T-helper 2 cell treated with Interferon-gamma antibody and Interleukin-4, amounts not matched to agents 100 ng/mL and 5 ng/mL, for 36 hours (primary cell): Measurements from ENCODE around the gene SLC38A3. TPM values are rescaled to one million over a fixed set of nuclear protein-coding genes. Genes with fewer than 3 reads are reported as not detected.
"Not testable (repeated sequence)": the region's sequence is repeated elsewhere in the genome, so short reads cannot be mapped to it uniquely, and the experiment has no call there.

ENCODE experiments used
- intact Hi-C: fragments of 100-400 bp; cut with micrococcal nuclease; formaldehyde crosslinking; loops from one replicate; pipeline ENCODE4 v1.15.1; 2023
- total RNA-seq: library from RNA; stranded (reverse); gene quantifications from 2 replicates; pipeline ENCODE4 v1.2.3, GENCODE V29; 2022

SLC38A3 gene
- total RNA-seq, 1 donor from 2014 or later: not detected

DNA sequence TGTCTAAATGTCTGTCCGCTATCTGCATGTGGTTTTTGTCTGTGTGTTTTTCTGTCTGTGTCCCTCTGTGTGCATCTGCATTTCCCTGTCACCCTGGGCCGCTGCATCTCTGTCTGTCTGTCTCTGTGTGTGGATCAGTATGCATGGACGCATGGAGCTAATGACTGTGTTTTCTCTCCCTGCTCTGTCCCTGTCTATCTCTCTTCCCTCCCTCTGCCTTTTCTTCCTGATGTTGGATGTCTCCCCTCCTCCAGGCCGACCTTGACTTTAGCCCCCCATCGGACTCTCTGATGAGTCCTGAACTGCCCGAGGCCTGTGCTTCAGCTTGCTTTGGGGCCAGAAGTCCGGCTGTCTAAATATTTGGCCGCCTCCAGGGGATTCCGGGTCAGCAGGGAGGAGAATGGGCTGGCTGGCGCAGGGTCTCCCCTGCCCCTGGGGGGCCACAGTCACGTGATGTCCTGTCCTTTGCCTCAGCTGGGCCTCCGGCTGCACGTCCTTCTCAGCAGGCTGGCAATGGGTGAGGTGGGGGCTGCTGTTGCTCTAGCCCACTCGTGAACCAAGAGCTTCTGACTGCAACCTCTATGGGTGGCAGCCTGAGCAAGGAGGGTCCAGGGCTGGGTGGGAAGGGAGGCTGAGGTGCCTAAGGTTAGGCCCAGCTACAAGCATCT lies 3.7 kb downstream of the SLC38A3 start:
- intact Hi-C loops: no loop called here

DNA sequence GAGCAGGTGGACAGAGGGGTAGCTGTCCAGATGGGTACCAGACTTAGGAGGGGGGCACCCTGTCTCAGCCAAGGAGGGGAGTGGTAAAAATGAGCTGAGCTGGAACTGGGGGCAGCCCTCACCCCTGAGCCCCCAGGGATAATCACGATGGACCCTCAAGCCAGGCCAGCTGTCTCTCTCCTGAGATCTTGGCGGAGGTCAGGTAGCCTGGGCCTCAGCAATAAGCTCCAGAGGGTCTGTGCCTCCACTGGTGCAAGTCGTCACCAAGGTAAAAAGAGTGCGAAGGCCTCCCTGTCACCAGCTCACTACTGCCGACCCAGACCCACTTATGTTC lies 5.1 kb downstream of the SLC38A3 start:
- intact Hi-C loops: no loop called here

DNA sequence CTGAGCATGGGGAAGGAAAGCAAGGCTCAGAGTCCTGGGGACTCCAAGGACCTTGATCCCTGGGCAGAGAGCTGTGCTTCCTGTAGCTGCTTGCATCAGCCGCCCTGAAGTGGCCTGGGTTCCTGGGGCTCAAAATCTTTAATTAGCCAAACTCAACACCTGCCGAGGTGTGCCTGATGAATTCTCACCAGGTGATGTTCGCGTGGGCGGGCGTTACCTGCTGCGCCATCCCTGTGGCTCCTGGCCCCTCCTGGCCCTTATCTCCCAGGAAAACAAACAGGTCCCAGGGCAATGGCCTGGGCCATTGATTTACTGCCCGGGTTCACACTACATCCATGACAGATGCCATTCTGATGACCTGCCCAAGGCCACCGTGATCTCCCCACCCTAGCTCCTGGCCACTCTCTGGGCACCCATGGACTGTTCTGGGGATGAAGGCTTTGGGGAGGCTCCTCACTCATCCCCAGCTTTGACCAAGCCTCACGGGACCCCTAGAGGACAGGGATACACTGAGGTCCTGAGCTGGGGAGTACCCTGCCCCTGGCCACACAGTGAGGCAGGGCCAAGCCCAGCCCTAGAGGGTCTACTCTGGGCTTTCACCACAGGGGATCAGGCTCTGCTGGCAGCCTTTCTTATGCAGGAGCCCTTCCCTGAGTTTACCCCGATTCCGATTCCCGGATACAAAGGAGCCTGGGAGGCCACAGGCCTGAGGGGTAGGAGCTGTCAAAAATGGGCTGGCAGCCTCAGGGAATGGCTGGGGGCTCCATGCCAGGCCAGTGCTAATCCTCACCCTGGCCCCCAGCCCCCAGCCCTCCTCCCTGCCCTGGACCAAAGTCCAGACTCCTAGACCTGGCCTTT lies 5.7 kb downstream of the SLC38A3 start:
- intact Hi-C loops: no loop called here

DNA sequence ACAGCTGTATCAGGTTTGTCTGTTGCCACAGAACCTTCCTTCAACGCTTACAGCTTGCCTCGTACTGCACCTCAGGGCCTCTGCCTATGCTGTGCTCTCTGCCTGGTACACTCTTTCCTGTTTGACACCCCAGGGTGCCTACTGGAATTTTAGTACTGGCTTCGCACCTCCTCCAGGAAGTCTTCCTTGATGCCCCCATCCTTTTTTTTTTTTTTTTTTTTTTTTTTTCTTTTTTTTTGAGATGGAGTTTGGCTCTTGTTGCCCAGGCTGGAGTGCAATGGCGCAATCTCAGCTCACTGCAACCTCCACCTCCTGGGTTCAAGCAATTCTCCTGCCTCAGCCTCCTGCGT lies 6.3 kb downstream of the SLC38A3 start:
- intact Hi-C loops: not testable (repeated sequence)

DNA sequence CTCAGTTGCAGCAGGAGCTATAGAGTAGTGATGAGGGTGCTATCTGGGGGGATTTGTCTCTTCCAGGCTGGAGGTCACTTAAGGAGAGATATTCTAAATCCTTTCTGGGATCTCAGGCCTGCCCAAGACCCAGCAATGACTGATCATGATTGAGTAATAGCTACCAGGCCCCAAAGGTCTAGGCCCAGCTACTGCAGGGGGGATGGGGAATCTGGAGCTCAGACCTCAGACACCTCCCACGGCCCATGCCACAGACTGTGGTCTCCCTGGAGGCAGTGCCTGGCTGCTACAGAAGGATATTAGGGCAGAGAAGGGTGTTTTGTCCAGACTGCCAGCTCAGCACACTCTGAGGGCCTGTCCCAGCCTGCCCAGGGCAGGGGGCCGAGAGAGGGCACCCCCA lies 6.9 kb downstream of the SLC38A3 start:
- intact Hi-C loops: no loop called here

DNA sequence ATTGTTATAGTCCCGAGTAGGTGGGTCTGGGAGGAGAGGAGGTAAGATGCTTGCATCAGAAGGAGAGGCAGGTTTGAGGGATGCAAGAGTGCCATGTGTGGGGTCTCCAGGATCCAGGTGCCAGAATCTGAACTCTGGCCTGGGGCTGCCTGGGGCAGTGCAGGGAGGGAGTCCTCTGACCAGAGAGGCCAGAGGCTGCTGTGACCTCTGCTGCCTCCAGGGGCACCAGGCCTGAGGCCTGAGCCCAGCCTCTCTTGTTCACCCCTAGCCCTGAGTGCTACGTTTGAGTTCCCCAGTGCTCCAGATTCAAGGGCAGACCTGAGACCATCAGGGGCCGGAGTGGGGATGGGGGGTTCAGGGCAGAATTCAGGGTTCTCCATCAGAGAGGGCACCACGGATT lies 7.4 kb downstream of the SLC38A3 start:
- intact Hi-C loops: no loop called here

DNA sequence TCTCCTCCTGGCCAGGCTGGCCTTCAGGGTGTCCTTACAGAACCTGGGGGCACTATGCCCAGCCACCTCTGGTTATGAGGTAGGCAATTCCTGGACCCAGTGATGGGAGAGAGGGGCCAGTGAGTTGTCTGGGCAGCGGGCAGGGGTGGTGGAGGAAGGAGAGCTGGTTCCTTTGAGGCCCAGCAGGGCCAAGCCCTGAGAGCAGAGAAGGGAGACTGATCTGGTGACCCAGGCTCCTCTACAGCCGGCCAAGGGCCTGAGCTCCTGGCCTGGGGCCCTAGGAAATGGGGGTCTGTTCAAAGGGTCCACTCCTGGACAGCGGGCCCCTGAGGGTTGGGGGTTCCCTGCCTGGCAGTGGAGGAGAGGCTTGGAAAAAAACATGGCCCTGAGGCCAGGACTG lies 7.9 kb downstream of the SLC38A3 start:
- intact Hi-C loops: no loop called here

DNA sequence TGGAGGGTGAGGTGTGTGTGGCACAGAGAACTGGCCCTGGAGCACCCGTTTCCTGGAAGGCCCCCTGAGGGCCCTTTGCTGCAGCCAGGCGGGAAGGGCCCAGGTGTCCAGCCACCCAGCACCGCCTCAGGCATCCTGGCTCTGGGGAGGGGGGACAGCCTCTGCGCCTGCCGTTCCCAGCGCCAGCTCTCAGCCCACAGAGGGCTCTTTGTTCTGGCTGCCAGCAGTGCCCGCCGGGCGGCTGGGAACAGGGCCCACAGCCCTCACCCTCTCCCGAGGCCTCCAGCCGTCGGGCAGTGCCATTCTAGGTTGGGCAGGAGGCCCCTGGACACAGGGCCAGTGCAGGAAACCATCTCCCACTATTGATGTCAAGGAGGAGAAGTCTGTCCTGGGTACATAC lies 8.3 kb downstream of the SLC38A3 start:
- intact Hi-C loops: no loop called here

DNA sequence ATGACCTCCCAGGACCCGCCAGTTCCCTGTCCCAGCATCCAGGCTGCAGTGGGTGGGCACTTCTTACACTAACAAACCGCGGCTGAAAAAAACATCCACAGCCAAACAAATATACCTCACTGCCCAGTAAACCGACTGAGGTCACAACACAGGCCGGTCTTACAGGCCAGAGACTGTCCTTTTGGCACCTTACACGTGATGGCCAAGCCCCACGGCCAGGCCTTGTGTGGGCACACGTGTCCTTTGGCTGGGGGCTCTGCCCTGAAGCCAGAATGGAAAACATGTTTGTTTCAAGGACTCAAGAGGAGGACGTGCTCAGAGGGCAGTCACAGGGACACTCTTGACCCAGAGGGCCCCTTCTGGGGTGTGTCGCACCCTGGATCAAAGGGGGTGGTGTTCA lies 9.8 kb downstream of the SLC38A3 start:
- intact Hi-C loops: no loop called here

DNA sequence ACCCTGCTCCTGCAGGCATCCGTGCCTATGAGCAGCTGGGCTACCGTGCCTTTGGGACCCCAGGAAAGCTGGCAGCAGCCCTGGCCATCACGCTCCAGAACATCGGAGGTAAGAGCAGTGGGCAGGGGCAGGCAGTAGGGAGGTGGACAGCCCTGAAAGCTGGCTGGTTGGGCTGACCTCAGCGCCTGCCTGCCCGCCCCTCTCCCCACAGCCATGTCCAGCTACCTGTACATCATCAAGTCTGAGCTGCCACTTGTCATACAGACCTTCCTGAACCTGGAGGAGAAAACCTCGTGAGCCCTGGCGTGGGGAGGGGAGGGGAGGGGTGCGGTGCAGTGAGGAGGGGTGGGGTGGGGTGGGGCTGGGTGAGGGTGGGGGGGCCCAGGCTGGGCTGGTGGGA lies 10.5 kb downstream of the SLC38A3 start:
- intact Hi-C loops: no loop called here

DNA sequence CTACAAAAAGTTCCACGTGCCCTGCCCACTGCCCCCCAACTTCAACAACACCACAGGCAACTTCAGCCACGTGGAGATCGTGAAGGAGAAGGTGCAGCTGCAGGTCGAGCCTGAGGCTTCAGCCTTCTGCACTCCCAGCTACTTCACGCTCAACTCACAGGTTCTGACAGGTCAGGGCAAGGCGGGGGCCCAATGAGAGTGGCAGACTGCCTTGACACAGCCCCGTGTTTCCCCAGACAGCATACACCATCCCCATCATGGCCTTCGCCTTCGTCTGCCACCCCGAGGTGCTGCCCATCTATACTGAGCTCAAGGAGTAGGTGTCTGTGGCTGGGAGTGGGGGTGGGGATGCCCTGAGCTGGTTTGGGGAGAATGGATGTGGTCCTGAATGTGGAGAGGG lies 12.6 kb downstream of the SLC38A3 start:
- intact Hi-C loops: no loop called here

DNA sequence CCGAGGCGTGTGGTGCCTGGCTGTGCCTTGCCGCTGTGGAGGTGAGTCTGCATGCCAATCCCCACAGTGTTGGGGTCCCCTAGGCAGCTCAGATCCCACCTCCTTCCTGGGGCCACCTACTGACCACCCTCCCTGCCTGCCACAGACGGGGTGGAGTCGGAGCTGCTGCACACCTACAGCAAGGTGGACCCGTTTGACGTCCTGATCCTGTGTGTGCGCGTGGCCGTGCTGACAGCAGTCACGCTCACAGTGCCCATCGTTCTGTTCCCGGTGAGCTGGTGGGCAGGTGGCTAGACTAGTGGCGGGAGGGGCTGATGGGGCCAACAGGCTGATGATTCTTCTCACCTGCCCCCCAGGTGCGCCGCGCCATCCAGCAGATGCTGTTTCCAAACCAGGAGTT lies 13.4 kb downstream of the SLC38A3 start:
- intact Hi-C loops: no loop called here

DNA sequence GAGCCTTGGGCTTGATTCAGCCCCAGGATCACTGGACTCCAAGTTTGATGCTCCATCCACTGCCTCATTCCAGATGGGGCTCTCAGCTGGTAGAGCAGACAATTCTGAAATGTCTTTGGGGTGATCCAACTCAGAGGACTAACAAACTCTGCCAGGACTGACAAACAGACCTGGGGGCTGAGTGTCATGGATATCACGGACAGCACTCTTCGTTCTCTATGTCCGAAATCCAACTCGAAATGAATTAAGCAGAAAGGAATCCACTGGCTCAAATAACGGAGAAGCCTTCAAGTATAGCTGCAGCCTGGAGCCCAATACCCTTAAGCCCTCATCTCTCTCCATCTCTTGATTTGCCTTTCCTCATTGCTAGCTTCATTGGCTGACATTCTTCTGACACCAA lies 14.2 kb downstream of the SLC38A3 start:
- intact Hi-C loops: no loop called here

DNA sequence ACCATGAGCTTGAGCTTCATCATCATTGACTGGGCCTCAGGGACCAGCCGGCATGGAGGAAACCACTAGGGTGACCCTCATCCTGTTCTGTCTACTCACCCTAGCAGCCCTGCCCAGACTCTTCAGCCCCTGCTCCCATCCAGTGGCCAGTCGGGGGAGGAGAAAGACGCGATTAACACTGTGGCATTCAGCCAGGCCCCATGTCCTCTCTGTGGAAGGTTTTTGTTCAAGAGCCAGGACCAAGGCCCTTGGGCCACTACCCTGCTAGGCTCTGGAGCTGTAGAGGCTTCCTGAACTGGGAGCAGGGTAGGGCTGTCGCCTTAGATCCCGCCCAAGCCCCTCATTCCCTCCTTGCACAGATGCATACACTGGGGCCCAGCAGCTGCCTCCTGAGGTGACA lies 15.0 kb downstream of the SLC38A3 start:
- intact Hi-C loops: no loop called here

DNA sequence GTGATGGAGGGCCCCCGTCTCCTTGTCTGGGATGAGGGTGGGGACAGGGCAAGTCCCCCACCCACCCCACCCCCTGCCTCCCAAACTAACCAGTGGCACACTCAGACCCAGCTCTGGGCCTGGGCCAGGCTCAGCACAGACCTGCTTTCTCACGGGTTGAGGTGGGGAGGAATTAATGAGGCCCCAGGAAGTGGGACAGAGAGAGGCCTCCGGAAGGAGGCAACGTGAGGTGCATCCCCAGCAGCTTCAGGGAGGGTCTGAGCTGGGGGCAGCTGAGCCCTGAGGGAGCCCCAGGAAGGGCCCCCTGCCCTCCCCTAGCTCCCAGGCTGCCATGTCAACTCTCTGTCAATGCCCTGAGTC lies 16.0 kb downstream of the SLC38A3 start:
- intact Hi-C loops: no loop called here

DNA sequence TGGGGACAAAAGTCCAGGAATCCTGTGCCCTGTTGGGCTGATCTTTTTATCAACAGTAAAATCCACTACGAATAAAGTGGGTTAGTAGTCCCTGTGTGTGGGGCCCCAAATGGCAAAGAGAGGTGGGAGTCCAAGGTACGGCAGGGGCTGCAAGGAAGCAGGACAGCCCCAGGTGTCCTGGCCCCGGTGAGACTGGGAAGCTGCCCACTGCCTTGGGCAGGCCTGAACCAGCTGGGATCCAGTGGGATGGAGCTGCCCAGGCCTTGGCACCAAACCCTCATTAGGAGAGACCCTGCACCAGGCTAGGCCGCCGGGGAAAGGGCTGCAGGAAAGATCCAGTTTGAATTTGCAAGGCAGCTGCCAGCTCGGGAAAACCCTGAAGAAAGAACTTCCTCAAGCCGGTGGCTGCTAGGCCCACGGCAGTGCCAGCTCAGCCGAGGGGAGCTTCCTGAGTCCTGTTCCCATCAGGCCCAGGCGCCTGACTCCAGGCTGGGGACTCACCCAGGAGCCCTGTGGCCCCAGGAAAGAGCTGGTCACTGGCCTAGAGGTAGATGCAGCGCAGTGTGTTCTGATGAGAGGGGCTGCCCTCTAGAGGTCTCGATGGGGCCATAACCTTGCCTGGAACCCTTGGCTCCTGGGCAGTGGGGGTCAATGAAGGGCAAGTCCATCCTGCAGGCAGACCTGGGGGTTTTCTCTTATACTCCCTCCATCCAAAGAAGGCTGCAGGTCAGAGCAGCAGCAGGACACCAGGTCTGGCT lies 16.5 kb downstream of the SLC38A3 start:
- intact Hi-C loops: no loop called here

DNA sequence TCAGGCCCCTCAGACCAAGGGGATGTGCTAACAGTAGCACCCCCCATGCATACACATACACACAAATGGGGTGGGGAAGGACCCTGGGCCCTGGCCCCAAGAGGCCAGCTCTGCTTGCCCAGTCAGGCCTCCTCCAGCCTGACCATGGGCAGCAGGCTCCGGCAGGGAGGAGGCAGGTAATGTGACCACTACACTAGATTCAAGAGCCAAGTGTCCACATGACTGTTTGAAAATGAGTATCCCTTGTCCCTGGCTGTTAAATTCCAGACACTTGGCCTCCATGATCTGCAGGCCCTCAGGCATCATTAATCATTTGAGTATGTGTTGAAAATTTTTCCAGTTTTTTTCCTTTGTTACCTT lies 17.1 kb downstream of the SLC38A3 start:
- intact Hi-C loops: no loop called here

DNA sequence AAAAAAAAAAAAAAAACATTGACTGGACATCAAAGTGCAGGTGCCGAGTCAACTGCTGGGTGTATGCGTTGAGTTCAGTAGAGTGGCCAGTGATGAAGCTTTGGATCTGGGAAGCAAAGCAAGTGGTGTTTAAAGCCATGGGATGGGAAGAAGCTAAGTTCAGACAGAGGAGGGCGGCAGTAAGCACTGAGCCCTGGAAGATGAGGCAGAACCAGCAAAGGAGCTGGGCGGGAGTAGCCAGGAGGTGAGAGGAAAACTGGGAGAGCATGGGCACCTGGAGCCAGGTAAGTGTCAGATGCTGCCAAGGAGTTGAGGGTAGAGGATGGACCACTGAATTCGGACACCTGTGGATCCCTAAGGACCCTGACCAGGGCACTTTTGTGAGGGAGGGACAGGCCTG lies 19.6 kb downstream of the SLC38A3 start:
- intact Hi-C loops: no loop called here

DNA sequence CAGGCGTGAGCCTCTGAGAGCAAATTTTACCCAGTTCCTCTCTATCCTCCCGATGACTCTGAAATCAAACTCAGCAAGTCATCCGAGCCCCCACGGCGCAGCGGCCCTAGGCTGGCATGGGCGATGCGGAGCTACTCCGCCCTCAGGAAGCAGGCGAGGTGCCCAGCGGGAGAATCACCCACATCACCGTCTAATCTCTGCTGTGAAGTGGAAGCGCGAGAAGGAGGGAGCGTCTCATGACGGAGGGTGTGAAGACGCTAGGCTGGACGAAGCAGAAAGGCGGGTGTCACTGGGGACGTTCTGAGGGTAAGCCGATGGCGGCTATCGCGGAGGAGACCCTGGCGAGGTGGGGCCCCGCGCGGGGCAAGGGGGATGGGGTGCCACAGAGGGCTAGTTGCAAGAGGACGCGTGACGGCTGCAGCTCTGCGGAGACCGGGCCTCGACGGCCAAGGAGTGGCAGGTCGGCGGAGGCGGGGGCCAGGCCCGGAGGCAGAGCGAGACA lies 21.9 kb downstream of the SLC38A3 start:
- intact Hi-C loops: loop anchor here (1.0 to 2.0 kb wide), 7 partner anchors 11 to 106 kb away; partner anchors contain the start of genes HYAL3 and NAA80

DNA sequence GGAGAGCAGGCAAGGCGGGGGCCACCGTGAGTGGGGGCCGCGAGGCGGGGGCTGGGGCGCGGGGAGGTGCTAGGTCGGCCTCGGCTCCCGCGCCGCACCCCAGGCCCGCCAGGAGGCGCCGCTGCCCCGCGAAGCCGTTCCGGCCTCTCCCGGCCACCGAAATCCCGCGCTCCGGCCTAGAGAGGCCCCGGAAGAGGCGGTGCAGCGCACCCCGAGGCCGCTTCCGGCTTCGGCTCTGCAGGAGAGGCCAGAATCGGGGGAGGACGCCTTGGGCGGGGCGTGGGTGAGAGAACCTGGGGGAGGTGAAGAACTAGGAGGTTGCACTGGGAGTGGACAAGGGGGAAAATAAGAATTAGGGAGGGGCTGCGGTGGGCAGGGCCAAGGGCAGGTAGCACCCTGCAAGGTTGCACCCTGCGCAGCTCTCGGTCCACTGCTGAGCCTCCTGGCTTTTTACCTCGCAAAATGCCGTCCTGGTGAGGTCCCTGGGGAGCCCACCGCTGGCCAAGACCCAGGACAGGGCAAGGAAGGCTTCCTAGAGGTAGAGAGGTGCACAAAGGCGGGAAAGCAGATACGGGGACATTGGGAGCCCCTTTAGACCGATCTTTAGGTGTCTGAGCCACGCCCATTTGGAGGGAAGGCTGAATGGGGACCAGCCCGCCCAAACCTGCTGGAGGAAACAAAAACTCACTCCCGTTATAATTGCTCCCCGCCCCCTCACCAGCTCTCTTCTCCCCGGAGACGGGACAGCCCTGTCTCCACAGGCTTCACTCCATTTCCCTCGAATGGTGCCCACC lies 22.5 kb downstream of the SLC38A3 start:
- intact Hi-C loops: loop anchor here (1.0 to 2.0 kb wide), 5 partner anchors 11 to 71 kb away; partner anchors contain the start of genes HYAL3 and NAA80

DNA sequence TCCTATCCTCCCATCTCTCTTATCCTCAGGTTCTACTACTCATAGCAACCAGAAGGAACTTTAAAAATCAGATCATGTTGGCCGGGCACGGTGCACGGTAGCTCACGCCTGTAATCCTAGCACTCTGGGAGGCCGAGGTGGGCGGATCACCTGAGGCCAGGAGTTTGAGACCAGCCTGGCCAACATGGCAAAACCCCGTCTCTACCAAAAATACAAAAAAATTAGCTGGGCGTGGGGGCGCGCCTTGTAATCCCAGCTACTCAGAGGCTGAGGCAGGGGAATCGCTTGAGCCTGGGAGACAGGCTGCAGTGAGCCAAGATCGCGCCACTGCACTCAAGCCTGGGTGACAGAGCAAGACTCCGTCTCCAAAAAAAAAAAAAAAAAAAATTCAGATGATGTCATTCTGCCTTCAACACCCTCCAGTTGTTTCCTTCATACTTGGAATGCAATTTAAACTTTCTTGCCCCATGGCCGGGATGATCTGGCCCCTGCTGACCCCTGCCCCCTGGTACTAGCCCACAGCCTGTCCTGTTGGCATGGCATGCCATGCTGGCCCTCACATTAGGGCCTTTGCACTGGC lies 23.2 kb downstream of the SLC38A3 start:
- intact Hi-C loops: not testable (repeated sequence)
